HCT116 (cell line): Measurements from ENCODE around the gene GPA33. TPM values are rescaled to one million over a fixed set of nuclear protein-coding genes. Genes with fewer than 3 reads are reported as not detected.
A peak's percentile ranks its signal among the peaks of the same experiment; 100 is the strongest.

Experiments
- ATAC-seq: fragments of 200-7000 bp; cut with Tn5 transposase; 2 replicates; pipeline ENCODE4 v1.9.1; 2020; ENCODE audit warnings: mild to moderate bottlenecking, moderate library complexity
- BruUV-seq: library from RNA; stranded (reverse); fragments of 400-500 nt; replicated peaks from 2 replicates; lab custom pipeline; 2021; lab: Mats Ljungman, UMichigan
- CTCF ChIA-PET: fragments of 300-600 bp; sonication (Branson Sonifier 250); formaldehyde crosslinking; loops from one replicate; lab custom pipeline; 2021; ENCODE audit warnings: antibody characterized with exemption; lab: Charles Lee
- POLR2A ChIA-PET: fragments of 300-600, 350-600 bp; sonication (Branson Sonifier 250); formaldehyde crosslinking; loops from one replicate; lab custom pipeline; 2021; ENCODE audit warnings: antibody characterized with exemption; lab: Charles Lee
- RAD21 ChIA-PET, 2 experiments: fragments of 300-600 bp; sonication (Branson Sonifier 250); formaldehyde crosslinking; loops; one replicate each; lab custom pipeline; 2023; ENCODE audit warnings: low total read pairs in 2 of 2; ENCODE audit not compliant: uncharacterized antibody in 2 of 2, unreplicated experiment in 2 of 2, low non-redundant PET in 1 of 2; lab: Charles Lee
- DNase-seq: peaks from one replicate; pipeline ENCODE4 v3.0.0-alpha.2; 2010; ENCODE audit warnings: low read depth, low spot score
- H2AFZ ChIP-seq: fragments of 200-600 bp; shearing (Covaris generic), sonication (generic); 2 replicates; pipeline ENCODE4 v1.6.1; 2017; ENCODE audit warnings: low read depth, mixed run types, mixed read lengths, antibody characterized with exemption, low read length; ENCODE audit not compliant: poor library complexity, severe bottlenecking
- H3K27ac ChIP-seq: 2 replicates; pipeline ENCODE4 v1.5.1; 2012; ENCODE audit warnings: low read depth, low read length
- H3K27me3 ChIP-seq: fragments of 200-600 bp; sonication (generic); 2 replicates; pipeline ENCODE4 v1.6.1; 2016; ENCODE audit warnings: mixed run types, low read length, mixed read lengths; ENCODE audit not compliant: insufficient read depth
- H3K36me3 ChIP-seq, 2 experiments: fragments of 200-500 bp in 1 of 2; fragments of 200-600 bp in 1 of 2; sonication (Bioruptor generic) in 1 of 2; sonication (generic) in 1 of 2; 2 replicates each; pipeline versions ENCODE4 v1.5.1 to v1.6.1; 2014 to 2016; ENCODE audit warnings: low read length in 2 of 2, inconsistent platforms in 1 of 2, mixed read lengths in 1 of 2, mixed run types in 1 of 2; ENCODE audit not compliant: insufficient read depth in 2 of 2, control insufficient read depth in 1 of 2
- H3K4me1 ChIP-seq, 2 experiments: fragments of 200-600 bp in 1 of 2; sonication (generic) in 1 of 2; 2 replicates each; pipeline versions ENCODE4 v1.5.1 to v1.6.1; 2012 to 2017; ENCODE audit warnings: low read length in 2 of 2, inconsistent platforms in 1 of 2, mild to moderate bottlenecking in 1 of 2, mixed read lengths in 1 of 2, mixed run types in 1 of 2, moderate library complexity in 1 of 2; ENCODE audit not compliant: insufficient read depth in 2 of 2, control insufficient read depth in 1 of 2
- H3K4me2 ChIP-seq: fragments of 200-600 bp; sonication (generic); 2 replicates; pipeline ENCODE4 v1.6.1; 2017; ENCODE audit warnings: mixed run types, low read length, mixed read lengths
- H3K4me3 ChIP-seq, 2 experiments: fragments of 200-600 bp in 1 of 2; sonication (generic) in 1 of 2; replicated peaks in 1 of 2; 2 replicates each; pipeline ENCODE4 v1.5.1; 2011 to 2016; ENCODE audit warnings: low read length in 2 of 2, control low read depth in 1 of 2, low read depth in 1 of 2, mild to moderate bottlenecking in 1 of 2, mixed read lengths in 1 of 2, mixed run types in 1 of 2
- H3K79me2 ChIP-seq: fragments of 200-600 bp; sonication (generic); 2 replicates; pipeline ENCODE4 v1.6.1; 2017; ENCODE audit warnings: mild to moderate bottlenecking, mixed run types, low read length, moderate library complexity, mixed read lengths; ENCODE audit not compliant: insufficient read depth
- H3K9ac ChIP-seq: fragments of 200-600 bp; sonication (generic); 2 replicates; pipeline ENCODE4 v1.6.1; 2016; ENCODE audit warnings: low read length, mixed read lengths
- H3K9me2 ChIP-seq: fragments of 200-600 bp; sonication (generic), shearing (Covaris generic); 2 replicates; pipeline ENCODE4 v1.6.1; 2017; ENCODE audit warnings: mixed run types, mild to moderate bottlenecking, moderate library complexity; ENCODE audit not compliant: insufficient read depth
- H3K9me3 ChIP-seq, 2 experiments: fragments of 200-500 bp in 1 of 2; fragments of 200-600 bp in 1 of 2; sonication (Bioruptor generic) in 1 of 2; sonication (generic) in 1 of 2; 2 replicates each; pipeline ENCODE4 v1.6.1; 2014 to 2017; ENCODE audit warnings: low read length in 2 of 2, mixed read lengths in 2 of 2, inconsistent platforms in 1 of 2, low read depth in 1 of 2, mild to moderate bottlenecking in 1 of 2, mixed run types in 1 of 2, moderate library complexity in 1 of 2; ENCODE audit not compliant: control insufficient read depth in 1 of 2, insufficient read depth in 1 of 2
- H4K20me1 ChIP-seq: fragments of 200-600 bp; sonication (generic), shearing (Covaris generic); 2 replicates; pipeline ENCODE4 v1.6.1; 2017; ENCODE audit warnings: mixed run types, mild to moderate bottlenecking, moderate library complexity; ENCODE audit not compliant: insufficient read depth
- CTCF ChIP-seq, 3 experiments: fragments of 200-600 bp in 1 of 3; sonication (generic) in 1 of 3; IDR thresholded peaks in 2 of 3; conservative IDR thresholded peaks in 1 of 3; 2 replicates each; pipeline ENCODE4 v1.5.1; 2012 to 2017; ENCODE audit warnings: low read depth in 2 of 3, low read length in 2 of 3, antibody characterized with exemption in 1 of 3, borderline replicate concordance in 1 of 3, control low read depth in 1 of 3, mild to moderate bottlenecking in 1 of 3, mixed read lengths in 1 of 3, mixed run types in 1 of 3, moderate library complexity in 1 of 3; ENCODE audit not compliant: insufficient read depth in 1 of 3
- ELF1 ChIP-seq: IDR thresholded peaks from 2 replicates; pipeline ENCODE4 v1.6.1; 2012; ENCODE audit warnings: low read depth, borderline replicate concordance
- EZH2 ChIP-seq: fragments of 200-600 bp; sonication (generic); IDR thresholded peaks from 2 replicates; pipeline ENCODE4 v1.6.1; 2017; ENCODE audit warnings: antibody characterized with exemption, mixed run types
- EZH2phosphoT487 ChIP-seq: fragments of 200-600 bp; IDR thresholded peaks from 2 replicates; pipeline ENCODE4 v1.6.1; 2018; ENCODE audit warnings: antibody characterized with exemption, borderline replicate concordance
- JUND ChIP-seq: IDR thresholded peaks from 2 replicates; pipeline ENCODE4 v1.6.1; 2012
- SRF ChIP-seq: IDR thresholded peaks from 2 replicates; pipeline ENCODE4 v1.6.1; 2012; ENCODE audit warnings: low read depth
- ZBTB33 ChIP-seq: IDR thresholded peaks from 2 replicates; pipeline ENCODE4 v1.6.1; 2011; ENCODE audit warnings: mild to moderate bottlenecking, low read length, moderate library complexity; ENCODE audit not compliant: insufficient replicate concordance; ENCODE audit errors: extremely low read depth
- intact Hi-C: fragments of 100-400 bp; cut with micrococcal nuclease; formaldehyde crosslinking; loops from 2 replicates; pipeline ENCODE4 v1.10.0; 2022
- total RNA-seq: library from RNA; stranded (reverse); gene quantifications from one replicate; pipeline ENCODE4 v1.2.1, GENCODE V29; 2021; ENCODE audit not compliant: unreplicated experiment

The GPA33 gene
- total RNA-seq, 1 experiment from 2014 or later: 0.22 TPM

- no peak overlapping the region for H3K9ac ChIP-seq
- RAD21 ChIA-PET: no interaction called here
Observed at GRCh38 chr1:167109125-167109524, 18.9 kb upstream of the GPA33 start.

More at GRCh38 chr1:167109125-167109524, 18.9 kb upstream of the GPA33 start:
- Histone ChIP-seq H3K79me2 (no peaks in the 10 kb centered on the region), H3K4me1 (peaks cover 0 to 18% of the 10 kb centered on the region in 2 experiments; a peak in 2 of 4 replicates), H3K4me2 (no peak overlapping the region), H3K4me3 (no peak overlapping the region), H3K27me3 (no peaks in the 10 kb centered on the region), H4K20me1 (no peaks in the 10 kb centered on the region), H3K27ac (no peak overlapping the region), H3K9me3 (no peaks in the 10 kb centered on the region), H3K9me2 (no peaks in the 10 kb centered on the region; the same call in 1 of the 2 replicates), H2AFZ (no peak overlapping the region), H3K36me3 (no peaks in the 10 kb centered on the region)
- TF ChIP-seq CTCF (IDR thresholded peaks at IDR 0.05 in 2 of 3, conservative IDR thresholded peaks at IDR 0.05 in 1 of 3; ENCODE audit: borderline replicate concordance in 1 of 3, insufficient read depth in 1 of 3, low read depth in 2 of 3, low read length in 2 of 3): no peak
- TF ChIP-seq ZBTB33: no peak
- TF ChIP-seq EZH2phosphoT487: no peak
- TF ChIP-seq EZH2: no peak
- TF ChIP-seq ELF1: peak; percentile 18; the same call in 1 of the 2 replicates
- no peak for TF ChIP-seq JUND
- TF ChIP-seq SRF: no peak
- intact Hi-C loops: no loop called here
- DNase-seq (no peak), ATAC-seq (peak; percentile 46; the same call in 1 of the 2 replicates)
- ChIA-PET POLR2A (no interaction called here), CTCF (no interaction called here)
- no TSS peak for BruUV-seq
